HG03457 (cell line): ENCODE data around the gene MSLN.
"Not testable (repeated sequence)": the region's sequence is repeated elsewhere in the genome, so short reads cannot be mapped to it uniquely, and the experiment has no call there.

ENCODE experiments used
- ATAC-seq: cut with Tn5 transposase; IDR thresholded peaks from one replicate; pipeline ENCODE4 v1.9.1; 2021; ENCODE audit warnings: moderate number of reproducible peaks; ENCODE audit not compliant: unreplicated experiment

Gene MSLN

GRCh38 chr16:754121-754607 lies 6.4 kb upstream of the MSLN start:
- ATAC-seq: not testable (repeated sequence)

DNA sequence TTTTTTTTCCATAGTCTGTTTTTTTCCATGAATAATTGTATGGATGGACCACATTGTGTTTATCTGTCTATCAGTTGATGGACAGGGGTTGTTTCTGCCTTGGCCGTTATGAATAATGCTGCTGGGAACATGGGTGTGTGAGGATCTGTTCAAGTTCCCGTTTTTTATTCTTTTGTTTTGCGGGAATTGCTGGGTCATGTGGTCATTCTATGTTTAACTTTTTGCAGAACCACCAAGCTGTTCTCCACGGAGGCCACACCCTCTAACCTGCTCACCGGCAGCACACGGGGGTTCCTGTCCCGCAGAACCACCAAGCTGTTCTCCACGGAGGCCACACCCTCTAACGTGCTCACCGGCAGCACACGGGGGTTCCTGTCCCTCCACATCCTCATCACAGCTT lies 5.9 kb upstream of the MSLN start:
- no peak for ATAC-seq

- no peak for ATAC-seq
Observed at GRCh38 chr16:756428-756827, 4.1 kb upstream of the MSLN start.

DNA sequence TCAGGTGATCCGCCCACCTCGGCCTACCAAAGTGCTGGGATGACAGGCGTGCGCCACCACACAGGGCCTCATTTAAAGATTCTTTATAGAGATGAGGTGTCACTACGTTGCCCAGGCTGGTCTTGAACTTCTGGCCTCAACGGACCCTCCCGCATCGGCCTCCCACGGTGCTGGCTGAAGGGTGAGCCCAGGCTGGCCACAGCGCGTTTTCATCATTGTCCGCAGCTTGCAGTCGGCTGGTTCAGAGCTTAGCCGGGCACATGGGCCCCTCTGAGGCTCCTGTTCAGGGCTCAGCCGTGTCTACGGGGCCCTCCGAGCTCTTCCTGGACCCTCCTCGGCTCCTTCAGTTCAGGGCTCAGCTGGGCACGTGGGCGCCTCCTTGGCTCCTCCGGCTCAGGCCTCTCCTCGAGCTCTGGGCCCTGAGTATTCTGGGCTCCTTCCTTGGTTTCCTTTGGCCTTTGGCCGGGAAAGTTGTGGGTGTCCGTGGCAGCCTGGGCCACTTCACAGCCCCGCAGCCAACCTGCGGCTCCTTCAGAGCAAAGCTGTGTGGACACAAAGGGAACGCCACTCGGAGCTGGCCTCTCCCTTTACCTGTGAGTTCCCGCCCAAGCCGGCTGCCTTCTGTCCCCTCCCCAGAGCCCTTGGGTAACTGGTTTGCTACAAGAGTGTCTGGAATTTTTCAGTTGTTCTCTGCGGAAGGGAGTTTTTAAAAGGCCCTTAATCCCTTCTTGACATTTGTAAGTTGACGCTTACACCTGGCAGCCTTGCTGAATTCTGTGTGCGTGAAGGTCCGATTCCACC lies 1.2 kb upstream of the MSLN start:
- no peak for ATAC-seq

DNA sequence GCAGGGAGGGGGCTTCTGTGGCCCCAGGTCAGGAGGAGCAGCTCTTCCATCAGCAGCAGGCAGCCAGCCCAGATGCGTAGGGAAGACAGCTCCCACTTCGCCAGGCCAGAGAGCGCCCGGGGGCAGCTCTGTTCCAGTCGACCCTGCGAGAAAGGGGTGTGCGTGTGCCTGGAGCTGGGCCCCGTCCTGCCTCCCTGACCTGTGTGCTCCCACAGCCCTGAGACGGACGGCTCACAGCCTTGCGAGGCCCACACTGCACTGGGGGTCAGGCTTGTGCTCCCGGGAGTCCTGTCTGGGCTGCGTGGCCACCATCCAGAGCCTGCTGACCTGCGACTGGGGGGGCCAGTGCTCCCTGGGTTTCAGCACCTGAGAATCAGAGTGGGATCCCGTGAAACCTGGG lies 469 bp upstream of the MSLN start:
- ATAC-seq: no peak

- ATAC-seq: no peak
Observed at GRCh38 chr16:761625-762513, 1.3 kb downstream of the MSLN start.

DNA sequence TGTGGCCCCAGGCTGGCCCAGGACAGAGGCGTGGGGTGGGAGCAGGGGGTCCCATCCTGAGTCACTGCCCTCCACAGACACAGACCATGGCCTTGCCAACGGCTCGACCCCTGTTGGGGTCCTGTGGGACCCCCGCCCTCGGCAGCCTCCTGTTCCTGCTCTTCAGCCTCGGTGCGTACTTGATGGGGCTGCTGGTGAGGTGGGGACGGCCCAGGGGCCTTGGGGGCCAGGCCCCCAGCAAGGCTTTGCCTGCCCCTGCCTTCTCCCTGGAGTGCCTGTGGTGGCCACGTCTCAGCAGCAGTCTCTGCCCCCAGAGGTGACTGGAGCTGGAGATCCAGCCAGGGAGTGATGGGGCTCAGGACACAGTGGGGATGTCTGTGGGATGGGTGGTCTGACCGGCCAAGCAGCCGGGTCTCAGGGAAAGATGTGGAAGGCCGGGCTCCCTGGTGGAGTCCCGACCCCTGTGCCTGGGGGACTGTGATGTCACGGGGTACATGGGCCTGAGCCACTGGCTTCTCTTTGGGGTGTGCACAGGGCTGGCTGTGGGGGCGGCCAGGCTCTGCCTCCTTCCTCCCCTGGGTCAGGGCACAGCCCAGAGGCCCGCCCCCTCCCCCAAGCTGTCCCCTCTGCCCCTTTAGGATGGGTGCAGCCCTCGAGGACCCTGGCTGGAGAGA lies 2.2 kb downstream of the MSLN start:
- ATAC-seq: no peak

GRCh38 chr16:763369-764183 lies 3.0 kb downstream of the MSLN start:
- no peak for ATAC-seq

DNA sequence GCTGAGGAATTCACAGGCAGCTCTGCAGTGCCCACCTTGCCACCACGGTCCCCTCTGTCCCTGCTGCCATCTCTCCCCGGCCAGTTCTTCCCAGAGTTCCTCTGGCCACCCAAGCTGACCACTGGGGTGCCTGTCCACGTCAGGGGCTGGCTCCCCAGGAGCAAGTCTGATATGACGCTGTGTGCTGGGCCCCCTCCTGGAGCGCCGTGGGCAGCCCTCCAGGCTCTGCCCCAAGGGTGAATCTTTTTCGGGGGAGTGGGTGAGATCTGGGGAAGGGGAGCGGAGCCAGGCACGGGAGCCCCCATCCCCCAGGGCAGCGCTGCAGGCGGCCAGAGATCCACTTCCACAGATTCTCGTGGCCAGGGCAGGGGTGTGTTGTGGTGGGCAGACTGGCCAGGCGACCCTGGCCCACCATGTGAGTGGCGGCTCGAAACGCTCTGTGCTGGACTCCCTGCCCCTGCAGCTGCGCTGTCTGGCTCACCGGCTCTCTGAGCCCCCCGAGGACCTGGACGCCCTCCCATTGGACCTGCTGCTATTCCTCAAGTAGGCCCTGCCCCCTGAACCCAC lies 3.7 kb downstream of the MSLN start:
- ATAC-seq: no peak

- ATAC-seq: no peak
Observed at GRCh38 chr16:764848-765487, 4.4 kb downstream of the MSLN start.

GRCh38 chr16:765488-765865 lies 4.9 kb downstream of the MSLN start:
- no peak for ATAC-seq

GRCh38 chr16:766008-766819 lies 5.7 kb downstream of the MSLN start:
- ATAC-seq: no peak

DNA sequence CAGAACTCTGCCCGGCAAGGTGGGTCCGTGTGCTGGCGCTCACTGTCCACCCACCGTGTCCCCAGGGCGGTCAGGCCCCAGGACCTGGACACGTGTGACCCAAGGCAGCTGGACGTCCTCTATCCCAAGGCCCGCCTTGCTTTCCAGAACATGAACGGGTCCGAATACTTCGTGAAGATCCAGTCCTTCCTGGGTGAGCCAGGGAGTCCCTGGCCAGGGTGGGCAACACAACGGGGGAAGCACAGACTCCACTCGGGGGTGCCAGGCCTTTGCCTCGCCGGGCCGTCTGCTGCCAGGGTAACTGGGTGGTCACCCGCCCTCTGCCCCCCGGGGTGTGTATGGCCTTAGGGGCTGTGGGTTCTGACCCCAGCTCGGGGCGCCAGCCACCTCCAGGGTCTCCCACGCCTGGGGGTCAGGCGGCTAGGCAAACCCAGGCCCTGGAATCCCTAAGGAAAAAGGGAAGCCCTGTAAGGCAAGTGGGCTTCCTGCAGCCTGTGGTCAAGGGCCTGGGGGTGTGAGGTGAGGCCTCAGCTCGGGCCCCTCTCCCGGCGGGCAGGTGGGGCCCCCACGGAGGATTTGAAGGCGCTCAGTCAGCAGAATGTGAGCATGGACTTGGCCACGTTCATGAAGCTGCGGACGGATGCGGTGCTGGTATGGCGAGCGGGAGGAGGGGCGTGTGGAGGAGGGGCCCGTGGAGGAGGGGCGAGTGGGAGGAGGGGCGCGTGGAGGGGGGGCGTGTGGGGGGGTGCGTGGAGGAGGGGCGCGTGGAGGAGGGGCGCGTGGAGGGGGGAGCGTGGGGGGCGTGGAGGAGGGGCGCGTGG lies 6.5 kb downstream of the MSLN start:
- no peak for ATAC-seq

DNA sequence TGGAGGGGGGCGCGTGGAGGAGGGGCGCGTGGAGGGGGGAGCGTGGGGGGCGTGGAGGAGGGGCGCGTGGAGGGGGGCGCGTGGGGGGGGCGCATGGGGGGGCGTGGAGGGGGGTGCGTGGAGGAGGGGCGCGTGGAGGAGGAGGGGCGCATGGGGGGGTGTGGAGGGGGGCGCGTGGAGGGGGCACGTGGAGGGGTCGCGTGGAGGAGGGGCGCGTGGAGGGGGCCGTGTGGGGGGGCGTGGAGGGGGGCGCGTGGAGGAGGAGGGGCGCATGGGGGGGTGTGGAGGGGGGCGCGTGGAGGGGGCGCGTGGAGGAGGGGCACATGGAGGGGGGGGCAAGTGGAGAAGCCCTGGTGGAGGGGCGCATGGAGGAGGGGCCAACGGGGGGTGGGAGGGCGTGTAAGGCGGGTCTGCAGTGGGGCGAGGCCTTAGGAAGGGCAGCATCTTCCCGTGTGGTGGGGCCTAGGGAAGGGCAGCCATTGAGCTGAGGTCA lies 7.3 kb downstream of the MSLN start:
- no peak for ATAC-seq

DNA sequence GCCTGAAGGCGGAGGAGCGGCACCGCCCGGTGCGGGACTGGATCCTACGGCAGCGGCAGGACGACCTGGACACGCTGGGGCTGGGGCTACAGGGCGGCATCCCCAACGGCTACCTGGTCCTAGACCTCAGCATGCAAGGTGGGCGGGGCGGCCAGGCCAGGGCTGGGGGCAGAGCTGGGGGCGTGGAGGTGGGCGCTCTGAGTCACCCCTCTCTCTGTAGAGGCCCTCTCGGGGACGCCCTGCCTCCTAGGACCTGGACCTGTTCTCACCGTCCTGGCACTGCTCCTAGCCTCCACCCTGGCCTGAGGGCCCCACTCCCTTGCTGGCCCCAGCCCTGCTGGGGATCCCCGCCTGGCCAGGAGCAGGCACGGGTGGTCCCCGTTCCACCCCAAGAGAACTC lies 7.9 kb downstream of the MSLN start:
- ATAC-seq: no peak

DNA sequence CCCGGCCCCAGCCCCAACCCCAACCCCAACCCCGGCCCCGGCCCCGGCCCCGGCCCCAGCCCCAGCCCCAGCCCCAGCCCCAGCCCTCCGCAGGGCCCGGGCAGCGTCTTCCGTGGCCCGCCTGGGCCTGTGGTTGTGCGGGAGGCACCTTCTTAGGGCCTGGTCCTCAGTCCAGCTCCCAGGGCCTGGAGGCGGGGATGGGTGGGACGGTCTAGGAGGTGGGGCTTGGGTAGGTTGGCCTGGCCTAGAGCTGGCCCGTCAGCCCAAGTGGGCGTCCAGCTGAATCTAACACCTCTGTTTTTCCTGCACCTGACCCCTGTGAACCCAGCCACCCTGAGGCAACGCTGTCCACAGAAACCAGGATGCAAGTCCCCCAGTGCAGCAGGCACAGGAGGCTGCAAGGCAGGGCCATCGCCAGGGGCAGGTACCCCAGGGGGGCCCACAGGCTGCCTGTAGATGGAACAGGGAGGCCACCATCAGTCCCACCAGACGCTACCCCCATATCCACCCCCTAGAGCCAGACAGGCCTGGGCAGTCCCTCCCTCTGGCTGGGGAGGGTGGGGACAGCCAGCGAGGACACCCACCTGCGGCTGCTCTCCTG lies 8.8 kb downstream of the MSLN start:
- ATAC-seq: no peak

GRCh38 chr16:769934-770333 lies 9.4 kb downstream of the MSLN start:
- ATAC-seq: no peak

DNA sequence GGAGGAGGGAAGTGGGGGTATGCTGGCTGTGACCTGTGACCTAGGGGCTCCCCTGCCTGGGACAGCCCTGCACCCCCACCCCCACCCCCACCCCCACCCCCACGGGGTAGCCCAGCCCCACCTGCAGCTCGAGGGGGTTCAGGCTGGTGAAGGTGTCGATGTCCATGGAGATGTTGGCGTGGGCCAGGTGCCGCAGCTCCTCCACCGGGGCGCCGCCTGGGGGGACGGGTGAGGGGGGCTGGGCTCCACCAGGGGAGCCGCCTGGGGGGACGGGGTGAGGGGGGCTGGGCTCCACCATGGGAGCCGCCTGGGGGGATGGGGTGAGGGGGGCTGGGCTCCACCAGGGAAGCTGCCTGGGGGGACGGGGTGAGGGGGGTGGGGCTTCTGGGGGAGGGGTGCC lies 9.9 kb downstream of the MSLN start:
- ATAC-seq: no peak
